NK-92 (cell line): ENCODE results near the gene PTPN23.
"Not testable (repeated sequence)": the region's sequence is repeated elsewhere in the genome, so short reads cannot be mapped to it uniquely, and the experiment has no call there.

Experiments used
- DNase-seq: peaks from one replicate; lab custom pipeline; 2025; ENCODE audit not compliant: unreplicated experiment; lab: John Stamatoyannopoulos, UW

PTPN23 gene, protein sequence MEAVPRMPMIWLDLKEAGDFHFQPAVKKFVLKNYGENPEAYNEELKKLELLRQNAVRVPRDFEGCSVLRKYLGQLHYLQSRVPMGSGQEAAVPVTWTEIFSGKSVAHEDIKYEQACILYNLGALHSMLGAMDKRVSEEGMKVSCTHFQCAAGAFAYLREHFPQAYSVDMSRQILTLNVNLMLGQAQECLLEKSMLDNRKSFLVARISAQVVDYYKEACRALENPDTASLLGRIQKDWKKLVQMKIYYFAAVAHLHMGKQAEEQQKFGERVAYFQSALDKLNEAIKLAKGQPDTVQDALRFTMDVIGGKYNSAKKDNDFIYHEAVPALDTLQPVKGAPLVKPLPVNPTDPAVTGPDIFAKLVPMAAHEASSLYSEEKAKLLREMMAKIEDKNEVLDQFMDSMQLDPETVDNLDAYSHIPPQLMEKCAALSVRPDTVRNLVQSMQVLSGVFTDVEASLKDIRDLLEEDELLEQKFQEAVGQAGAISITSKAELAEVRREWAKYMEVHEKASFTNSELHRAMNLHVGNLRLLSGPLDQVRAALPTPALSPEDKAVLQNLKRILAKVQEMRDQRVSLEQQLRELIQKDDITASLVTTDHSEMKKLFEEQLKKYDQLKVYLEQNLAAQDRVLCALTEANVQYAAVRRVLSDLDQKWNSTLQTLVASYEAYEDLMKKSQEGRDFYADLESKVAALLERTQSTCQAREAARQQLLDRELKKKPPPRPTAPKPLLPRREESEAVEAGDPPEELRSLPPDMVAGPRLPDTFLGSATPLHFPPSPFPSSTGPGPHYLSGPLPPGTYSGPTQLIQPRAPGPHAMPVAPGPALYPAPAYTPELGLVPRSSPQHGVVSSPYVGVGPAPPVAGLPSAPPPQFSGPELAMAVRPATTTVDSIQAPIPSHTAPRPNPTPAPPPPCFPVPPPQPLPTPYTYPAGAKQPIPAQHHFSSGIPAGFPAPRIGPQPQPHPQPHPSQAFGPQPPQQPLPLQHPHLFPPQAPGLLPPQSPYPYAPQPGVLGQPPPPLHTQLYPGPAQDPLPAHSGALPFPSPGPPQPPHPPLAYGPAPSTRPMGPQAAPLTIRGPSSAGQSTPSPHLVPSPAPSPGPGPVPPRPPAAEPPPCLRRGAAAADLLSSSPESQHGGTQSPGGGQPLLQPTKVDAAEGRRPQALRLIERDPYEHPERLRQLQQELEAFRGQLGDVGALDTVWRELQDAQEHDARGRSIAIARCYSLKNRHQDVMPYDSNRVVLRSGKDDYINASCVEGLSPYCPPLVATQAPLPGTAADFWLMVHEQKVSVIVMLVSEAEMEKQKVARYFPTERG (N-terminal part only)

DNA sequence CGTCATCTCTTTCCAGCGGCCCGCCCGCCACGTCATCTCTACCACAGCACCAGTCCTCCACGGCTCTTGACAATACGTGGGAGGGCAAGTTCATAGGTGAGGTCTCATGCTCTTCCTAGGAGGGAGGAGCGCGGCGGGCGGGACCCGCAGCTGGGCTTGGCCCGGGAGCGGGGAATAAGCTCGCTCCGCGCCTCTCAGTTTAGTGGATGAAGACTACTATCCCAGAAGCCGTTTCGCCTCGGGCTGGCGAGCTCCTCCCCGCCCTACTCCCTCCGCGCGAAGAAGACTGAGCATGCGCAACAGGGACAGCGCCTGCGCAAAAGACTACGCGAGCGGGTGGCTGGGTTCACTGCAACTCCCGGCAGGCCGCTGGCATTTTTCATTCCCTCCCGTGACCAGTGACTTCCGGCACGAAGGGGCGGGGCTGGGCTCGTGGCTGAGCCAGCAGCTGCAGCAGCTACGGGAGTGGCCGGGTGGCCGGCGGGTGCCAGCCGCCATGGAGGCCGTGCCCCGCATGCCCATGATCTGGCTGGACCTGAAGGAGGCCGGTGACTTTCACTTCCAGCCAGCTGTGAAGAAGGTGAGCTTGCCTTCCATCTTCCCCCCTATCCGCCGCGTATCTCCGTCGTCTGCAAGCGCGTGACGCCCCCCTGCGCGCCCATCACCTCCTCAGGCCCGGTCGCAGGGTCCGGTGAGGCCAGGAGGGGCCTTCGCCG lies at the start of gene PTPN23:
Gene PTPN23, plus strand, starts transcription at position 421 of the 716 bp plus-strand sequence. Its CDS starts 76 bp downstream, at position 497.
- peak; percentile 82 for DNase-seq

DNA sequence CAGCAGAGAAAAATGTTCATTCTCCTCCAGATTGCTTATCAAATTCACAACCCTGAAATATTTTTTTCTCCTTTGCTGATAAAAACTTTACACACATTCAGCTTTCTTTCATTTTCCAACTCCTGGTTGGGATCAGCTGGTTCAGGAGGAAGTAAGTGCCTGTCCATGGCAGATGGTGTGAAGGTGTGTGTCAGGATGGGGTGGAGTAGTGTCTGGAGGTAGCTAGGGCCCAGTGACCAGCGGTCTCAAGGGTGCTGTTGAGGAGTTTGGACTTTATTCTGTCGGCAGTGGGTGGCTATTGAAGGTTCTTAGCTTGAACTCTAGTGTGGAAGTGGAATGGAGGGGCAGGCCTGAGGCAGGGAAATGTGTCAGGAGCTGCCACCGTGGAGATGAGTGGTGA lies 46.9 kb upstream of the PTPN23 start:
- DNase-seq, result no peak

DNA sequence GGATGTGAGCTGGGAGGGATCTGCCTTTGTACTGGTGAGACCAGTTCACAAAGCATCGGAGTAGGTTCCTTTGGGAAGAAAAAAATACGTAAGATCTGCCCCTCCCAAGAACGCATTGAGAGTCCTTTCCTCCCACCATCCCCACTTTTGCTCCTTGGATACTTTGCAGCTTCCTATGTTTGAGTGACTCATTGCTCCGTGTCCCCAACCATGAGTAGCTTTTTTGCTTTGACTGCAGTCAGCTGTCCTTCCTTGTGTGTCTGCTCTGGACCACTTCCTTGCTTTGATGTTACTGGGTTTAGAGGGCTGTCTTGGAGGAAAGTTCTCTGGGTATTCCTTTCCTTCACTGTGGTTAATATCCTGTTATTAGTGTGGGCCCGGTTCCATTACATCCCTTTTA lies 43.2 kb upstream of the PTPN23 start:
- DNase-seq, result no peak

DNA sequence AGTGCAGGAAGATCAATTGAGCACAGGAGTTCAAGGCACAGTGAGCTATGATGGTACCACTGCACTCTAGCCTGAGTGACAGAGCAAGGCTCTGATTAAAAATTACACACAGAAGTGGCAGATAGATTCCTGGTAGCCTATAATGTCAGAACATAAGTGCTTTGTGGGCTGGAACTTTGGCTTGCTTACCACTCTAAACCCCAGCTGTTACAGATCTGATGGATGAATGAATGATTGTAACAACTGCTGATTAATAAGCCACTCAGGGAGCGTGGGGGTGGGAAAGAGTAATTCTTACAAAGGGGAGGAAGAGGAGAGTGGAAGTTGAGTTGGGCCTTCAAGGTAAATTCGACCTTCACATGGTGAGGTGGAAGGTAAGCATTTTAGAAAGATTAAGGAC lies 40.9 kb upstream of the PTPN23 start:
- no peak for DNase-seq

DNA sequence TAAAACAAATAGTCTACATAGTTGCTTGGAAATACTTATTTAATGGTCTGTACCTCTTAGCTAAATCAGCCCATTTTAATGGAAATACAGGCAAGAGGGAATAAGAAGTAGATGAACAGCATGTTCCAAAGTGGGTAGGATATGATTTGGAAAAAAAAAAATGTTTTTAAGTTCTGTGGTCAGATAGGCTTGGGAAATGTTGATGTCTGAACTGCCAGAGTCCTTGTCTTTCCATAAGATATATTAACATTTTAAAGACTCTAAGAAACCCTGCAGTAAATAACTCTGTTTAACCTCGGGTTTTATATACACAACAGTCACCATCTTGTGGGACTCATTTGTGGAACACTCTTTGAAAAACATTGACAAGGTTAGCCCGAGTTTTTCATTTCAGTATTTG lies 40.0 kb upstream of the PTPN23 start:
- no peak for DNase-seq

DNA sequence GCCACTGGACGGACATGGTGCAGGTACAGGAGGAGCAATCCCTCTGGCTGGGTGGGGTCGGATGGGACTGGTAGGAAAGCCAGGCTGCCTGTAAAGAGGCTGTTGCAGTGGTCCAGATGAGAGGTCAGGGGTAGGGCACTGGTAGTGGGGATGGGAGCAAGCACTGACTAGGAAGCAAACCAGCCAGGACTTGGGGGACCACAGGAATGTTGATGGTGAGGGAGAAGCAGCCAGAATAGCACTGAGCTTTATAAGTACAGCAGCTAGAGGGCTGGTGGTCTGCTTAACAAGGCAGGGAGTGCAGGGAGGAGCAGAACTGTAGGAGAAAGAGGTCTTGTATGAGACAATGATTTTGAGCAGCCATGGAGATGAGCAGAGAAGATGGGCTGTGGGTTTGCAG lies 38.7 kb upstream of the PTPN23 start:
- DNase-seq, result no peak

DNA sequence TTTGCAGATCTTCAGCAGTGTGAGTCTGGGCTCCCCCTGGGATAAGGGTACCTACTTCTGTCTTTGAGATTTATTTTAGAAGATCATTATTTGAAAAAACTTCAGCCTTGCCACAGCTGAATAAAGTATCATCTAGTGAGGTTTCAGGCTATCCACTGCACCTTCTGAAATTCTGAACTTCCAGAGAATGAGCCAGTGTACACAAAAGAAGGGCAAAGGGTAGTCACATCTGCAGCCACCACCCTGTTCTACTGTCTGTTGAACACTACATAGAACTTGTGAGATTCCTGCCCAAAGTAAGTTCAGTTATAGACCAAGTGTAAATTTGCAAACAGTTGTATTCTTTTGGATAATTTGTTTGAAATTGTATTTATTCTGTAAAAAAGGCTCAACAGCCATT lies 38.0 kb upstream of the PTPN23 start:
- no peak for DNase-seq

DNA sequence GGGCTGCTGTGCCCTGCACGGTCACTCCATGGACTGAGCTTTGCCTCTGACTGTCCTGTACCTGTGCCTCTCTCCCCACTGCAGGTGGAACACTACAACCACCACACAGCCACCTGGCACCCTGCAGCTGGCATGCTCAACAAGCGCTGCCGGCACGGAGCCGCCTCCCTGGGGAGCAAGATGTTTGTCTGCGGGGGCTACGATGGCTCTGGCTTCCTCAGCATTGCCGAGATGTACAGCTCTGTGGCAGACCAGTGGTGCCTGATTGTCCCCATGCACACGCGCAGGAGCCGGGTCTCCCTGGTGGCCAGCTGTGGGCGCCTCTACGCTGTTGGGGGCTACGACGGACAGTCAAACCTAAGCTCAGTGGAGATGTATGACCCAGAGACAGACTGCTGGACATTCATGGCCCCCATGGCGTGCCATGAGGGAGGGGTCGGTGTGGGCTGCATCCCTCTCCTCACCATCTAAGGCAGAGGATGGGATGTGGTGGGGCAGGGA lies 37.3 kb upstream of the PTPN23 start:
- no peak for DNase-seq

DNA sequence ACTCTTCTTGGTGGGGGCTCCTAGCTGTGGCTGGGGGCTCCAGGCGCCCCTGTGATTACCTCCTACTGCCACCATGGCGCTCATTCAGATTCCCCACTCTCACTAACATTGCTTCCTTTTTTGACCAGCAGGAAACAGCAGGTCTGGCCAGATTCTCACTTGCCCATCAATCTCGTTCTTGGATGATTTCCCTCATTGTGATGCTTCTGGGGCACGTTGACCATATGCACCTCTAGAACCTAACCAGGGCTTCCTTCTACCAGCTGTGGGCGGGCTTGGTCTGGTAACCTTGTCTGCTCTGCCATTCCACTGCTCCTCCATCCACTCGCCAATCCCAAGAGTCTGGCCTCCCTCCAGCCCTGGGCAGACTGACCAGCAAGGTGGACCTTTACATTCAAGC lies 35.9 kb upstream of the PTPN23 start:
- no peak for DNase-seq

DNA sequence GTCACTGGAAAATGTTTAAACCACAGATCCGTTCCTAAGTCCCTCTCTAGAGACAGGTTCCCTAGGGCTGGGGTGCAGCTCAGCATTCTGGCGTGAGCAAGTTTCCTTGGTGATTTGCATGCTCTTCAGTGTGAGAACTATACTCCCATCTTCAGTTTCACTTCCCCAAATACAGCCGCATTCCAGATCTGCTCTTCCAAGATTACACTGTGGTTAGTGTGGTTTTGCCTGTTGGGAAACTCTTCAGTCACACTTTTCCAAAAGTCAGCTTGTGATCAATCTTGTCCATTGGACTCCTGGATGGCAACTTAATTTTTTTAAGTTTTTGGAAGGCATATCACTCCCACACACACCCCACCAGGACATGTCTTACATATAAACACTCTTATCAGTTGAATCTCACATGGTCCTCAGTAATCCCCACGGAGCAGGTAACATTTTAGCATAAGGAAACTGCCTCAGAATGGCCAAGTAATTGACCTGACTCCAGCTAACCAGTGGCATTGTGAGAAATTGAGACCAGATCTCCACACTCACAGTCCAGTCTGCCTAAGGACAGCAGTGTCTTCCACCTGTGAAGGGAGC lies 33.5 kb upstream of the PTPN23 start:
- no peak for DNase-seq

DNA sequence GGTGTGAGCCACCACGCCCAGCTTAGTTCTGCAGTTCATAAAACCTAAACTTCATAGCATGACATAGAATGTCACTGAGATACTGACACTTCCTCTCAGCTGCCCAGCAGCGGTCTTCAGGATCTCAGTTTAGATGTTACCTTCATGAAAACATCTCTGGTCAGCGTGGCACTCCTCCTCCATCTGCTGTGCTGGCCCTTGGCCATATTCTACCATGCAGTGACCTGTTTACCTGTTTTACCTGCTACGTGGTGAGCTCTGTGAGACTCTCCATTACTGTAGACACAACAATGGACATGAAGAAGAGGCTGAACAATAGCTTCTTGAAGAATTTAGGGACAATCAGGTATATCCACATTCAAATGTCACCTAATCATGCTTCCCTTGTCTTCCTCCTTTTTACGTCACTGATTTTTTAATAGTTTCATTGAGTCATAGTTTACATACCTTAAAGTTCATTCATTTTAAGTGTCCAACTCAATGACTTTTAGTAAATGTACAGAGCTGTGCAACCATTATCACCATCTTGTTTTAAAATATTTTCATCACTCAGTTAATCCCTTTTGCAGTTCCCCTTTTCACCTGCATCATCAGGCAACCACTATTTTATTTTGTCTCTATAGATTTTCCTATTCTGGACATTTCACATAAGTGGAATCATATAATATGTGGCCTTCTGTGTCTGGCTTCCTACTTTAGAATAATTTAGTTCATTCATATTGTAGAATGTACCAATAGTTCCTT lies 32.2 kb upstream of the PTPN23 start:
- DNase-seq, result no peak

DNA sequence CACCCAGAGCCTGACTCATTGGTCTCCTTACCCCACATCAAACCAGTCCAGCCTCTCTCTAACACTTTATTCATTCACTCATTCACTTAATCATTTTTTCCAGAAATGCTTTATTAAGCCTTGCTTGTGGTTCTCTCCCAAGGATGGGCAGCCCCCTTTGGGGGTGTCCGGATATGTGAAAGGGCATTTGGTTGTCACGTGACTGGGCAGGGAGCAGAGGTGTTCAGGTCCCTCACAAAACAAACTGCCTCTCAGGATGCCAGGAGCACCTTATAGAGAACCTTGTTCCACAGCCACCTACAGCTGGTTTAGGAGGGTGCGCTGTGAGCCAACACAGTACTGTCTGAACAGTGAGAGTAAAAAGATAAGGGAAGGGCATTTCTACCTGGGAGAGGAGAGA lies 25.8 kb upstream of the PTPN23 start:
- no peak for DNase-seq

DNA sequence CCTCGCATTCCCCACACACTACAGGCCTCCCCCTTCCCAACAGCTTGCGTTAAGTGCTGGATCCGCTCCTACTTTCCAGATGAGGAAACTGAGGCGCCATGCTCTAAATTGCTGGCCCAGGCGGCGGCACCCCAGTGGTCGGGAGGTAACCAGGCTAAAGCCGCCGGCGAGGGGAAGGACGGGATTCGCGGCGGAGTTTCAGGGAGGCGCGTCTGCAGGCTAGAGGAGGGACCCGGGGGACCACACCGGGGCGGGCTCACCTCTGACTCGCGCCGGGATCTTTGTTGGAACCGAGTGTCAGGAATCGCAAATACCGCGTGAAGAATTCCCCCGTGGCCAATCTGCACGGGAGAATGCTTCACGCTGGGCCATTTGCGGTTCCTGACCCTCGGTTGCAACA lies 24.6 kb upstream of the PTPN23 start:
- no peak for DNase-seq

DNA sequence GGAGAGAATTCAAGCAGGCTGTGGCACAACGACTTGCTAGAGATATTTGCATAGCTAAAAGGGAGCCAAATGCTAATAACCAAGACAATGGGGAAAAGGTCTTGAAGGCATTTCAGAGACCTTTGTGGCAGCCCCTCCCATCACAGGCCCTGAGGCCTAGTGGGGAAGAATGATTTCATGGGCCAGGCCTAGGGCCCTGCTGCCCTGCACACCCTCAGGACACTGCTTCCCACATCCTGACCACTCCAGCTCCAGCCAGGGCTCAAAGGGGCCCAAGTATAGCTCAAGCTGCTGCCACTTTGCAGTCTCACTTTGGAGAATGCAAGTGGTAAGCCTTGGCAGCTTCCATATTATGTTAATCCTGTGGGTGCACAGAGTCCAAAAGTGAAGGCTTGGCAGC lies 21.5 kb upstream of the PTPN23 start:
- no peak for DNase-seq

DNA sequence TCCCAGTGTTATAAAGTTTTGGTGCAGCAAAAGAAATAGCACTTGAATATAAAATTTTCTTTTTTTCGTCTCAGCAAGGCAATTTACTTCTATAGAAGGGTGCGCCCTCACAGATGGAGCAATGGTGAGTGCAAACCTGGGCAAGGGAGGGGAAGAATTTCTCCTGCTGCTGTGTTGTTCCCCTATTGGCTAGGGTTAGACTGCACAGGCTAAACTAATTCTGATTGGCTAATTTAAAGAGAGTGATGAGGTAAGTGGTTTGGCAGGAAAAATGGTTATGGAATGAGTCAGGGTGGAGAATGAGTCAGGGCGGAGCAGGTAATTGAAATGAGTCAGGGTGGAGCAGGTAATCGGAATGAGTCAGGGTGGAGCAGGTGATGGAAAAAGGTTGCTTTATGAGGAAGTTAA lies 20.7 kb upstream of the PTPN23 start:
- DNase-seq, result not testable (repeated sequence)

DNA sequence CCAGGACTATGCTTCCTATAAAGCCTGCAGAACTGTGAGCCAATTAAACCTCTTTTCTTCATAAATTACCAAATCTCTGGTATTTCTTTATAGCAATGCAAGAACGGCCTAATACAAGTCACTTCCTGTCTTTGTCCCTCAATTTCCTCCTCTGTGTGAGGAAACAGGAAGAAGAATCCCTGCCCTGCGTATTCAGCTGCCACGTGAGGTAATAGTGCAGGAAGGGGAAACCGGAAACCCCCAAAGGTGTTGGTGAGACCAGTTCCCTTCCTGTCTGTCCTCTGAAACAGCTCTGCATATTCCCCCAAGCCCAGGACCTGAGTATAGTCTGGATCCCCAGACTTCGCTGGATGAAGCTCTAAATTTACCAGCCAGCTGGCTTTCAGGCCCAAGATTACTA lies 18.1 kb upstream of the PTPN23 start:
- DNase-seq, result no peak

DNA sequence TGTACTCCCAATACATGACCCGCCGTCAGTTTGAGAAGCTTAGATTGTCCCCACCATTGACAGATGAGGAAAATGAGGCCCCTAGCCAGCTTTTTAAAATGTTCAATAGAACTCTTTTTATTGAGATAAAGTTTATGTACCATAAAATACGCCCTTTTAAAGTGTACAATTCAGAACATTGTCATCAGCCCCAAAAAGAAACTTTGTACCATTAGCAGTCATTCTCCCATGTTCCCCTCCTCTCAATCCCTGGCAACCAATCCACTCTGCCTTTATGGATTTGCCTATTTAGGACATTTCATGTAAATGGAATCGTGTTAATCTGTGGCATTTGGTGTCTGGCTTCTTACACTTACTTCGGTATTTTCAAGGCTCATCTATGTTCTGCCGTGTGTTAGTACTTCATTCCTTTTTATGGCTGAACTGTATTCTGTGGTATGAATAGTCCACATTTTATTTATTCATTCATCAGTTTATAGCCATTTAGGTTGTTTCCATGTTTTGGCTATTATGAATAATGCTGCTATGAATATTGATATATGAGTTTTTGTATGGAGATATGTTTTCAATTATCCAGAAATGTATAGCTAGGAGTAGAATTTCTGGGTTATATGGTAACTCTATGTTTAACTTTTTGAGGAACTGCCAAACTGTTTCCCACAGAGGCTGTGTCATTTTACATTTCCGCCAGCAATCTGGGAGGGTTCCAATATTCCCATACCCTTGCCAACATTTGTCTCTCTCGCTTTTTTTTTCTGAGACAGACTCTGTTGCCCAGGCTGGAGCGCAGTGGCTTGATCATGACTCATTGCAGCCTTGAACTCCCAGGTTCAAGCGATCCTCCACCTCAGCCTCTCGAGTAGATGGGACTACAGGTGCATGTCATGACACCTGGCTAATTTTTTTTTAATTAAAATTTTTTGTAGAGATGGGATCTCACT lies 15.3 kb upstream of the PTPN23 start:
- DNase-seq, result no peak

DNA sequence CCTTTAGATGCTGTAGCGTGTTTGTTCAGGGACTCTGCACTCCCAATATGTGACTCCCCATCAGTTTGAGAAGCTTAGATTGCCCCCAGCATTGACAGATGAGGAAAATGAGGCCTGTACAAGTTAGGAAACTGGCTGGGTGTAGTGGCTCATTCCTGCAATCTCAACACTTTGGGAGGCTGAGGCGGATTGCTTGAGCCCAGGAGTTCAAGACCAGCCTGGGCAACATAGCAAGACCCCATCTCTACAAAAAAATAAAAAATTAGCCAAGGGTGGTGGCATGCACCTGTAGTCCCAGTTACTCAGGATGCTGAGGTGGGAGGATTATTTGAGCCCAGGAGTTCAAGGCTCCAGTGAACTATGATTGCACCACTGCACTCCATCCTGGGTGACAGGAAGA lies 14.0 kb upstream of the PTPN23 start:
- DNase-seq, result no peak
